A673 (cell line): ENCODE results near the gene BPIFB2.

ENCODE experiments used
- CTCF ChIP-seq: fragments of 300-800, 200-600 bp; sonication (generic); conservative IDR thresholded peaks from 2 replicates; pipeline ENCODE4 v1.5.1; 2017; ENCODE audit warnings: low read depth, mild to moderate bottlenecking, antibody characterized with exemption, low read length, moderate library complexity, mixed read lengths
- EZH2 ChIP-seq: fragments of 200-600 bp; sonication (generic); IDR thresholded peaks from 2 replicates; pipeline ENCODE4 v1.6.1; 2017; ENCODE audit warnings: borderline replicate concordance, low read depth, mild to moderate bottlenecking, mixed read lengths, antibody characterized with exemption, low read length; ENCODE audit not compliant: poor library complexity, severe bottlenecking

GRCh38 chr20:32979201-32979998, 28.1 kb upstream of the BPIFB2 start:
- TF ChIP-seq CTCF: no peak
- no peak for TF ChIP-seq EZH2
